PC-3 (cell line): ENCODE data around the gene TRMT10A. TPM values are rescaled to one million over a fixed set of nuclear protein-coding genes. Genes with fewer than 3 reads are reported as not detected.

Experiments
- ATAC-seq: fragments of 200-7000 bp; cut with Tn5 transposase; 2 replicates; pipeline ENCODE4 v1.9.1; 2020; ENCODE audit warnings: mild to moderate bottlenecking, moderate library complexity
- BruUV-seq: library from RNA; stranded (reverse); fragments of 400-500 nt; replicated peaks from 2 replicates; lab custom pipeline; 2021; lab: Mats Ljungman, UMichigan
- CTCF ChIA-PET: fragments of 300-600 bp; sonication (Branson Sonifier 250); formaldehyde crosslinking; loops from one replicate; lab custom pipeline; 2022; ENCODE audit warnings: antibody characterized with exemption; lab: Charles Lee
- POLR2A ChIA-PET: fragments of 300-600 bp; sonication (Branson Sonifier 250); formaldehyde crosslinking; loops from one replicate; lab custom pipeline; 2022; ENCODE audit warnings: antibody characterized with exemption; ENCODE audit not compliant: unreplicated experiment; lab: Charles Lee
- DNase-seq: peaks from one replicate; pipeline ENCODE4 v3.0.0-alpha.2; 2015
- H2AFZ ChIP-seq: fragments of 300-600 bp; sonication (generic); 2 replicates; pipeline ENCODE4 v1.6.0; 2016; ENCODE audit warnings: antibody characterized with exemption, low read length
- H3F3A ChIP-seq: fragments of 300-600 bp; sonication (generic); one replicate; pipeline ENCODE4 v1.6.0; 2017; ENCODE audit warnings: antibody characterized with exemption, low read length, control low read depth, mild to moderate bottlenecking; ENCODE audit not compliant: unreplicated experiment
- H3K27ac ChIP-seq: fragments of 300-600 bp; sonication (generic); 2 replicates; pipeline ENCODE4 v1.5.1; 2016; ENCODE audit warnings: mild to moderate bottlenecking, low read length
- H3K27me3 ChIP-seq: fragments of 300-600 bp; sonication (generic); 2 replicates; pipeline ENCODE4 v1.6.1; 2016; ENCODE audit warnings: low read length, mixed read lengths
- H3K36me3 ChIP-seq: fragments of 300-600 bp; sonication (generic); 2 replicates; pipeline ENCODE4 v1.6.1; 2016; ENCODE audit warnings: low read depth, mixed run types, low read length, mixed read lengths
- H3K4me1 ChIP-seq: fragments of 300-600 bp; sonication (generic); 2 replicates; pipeline ENCODE4 v1.5.1; 2016; ENCODE audit warnings: low read length; ENCODE audit not compliant: insufficient read depth
- H3K4me2 ChIP-seq: fragments of 300-600 bp; sonication (generic); 2 replicates; pipeline ENCODE4 v1.6.0; 2016; ENCODE audit warnings: low read length
- H3K4me3 ChIP-seq: fragments of 300-600 bp; sonication (generic); 2 replicates; pipeline ENCODE4 v1.5.1; 2016; ENCODE audit warnings: mild to moderate bottlenecking, low read length, mixed read lengths
- H3K79me2 ChIP-seq: fragments of 300-600 bp; sonication (generic); 2 replicates; pipeline ENCODE4 v1.6.1; 2017; ENCODE audit warnings: low read length, mixed read lengths
- H3K9ac ChIP-seq: fragments of 300-600 bp; sonication (generic); 2 replicates; pipeline ENCODE4 v1.6.0; 2016; ENCODE audit warnings: mild to moderate bottlenecking, low read length
- H3K9me2 ChIP-seq: fragments of 300-600 bp; sonication (generic); replicated peaks from 2 replicates; pipeline ENCODE4 v1.6.1; 2016; ENCODE audit warnings: mixed run types, low read length, mixed read lengths
- H3K9me3 ChIP-seq: fragments of 300-600 bp; sonication (generic); 2 replicates; pipeline ENCODE4 v1.6.1; 2016; ENCODE audit warnings: low read length, mixed read lengths
- H4K20me1 ChIP-seq: fragments of 300-600 bp; sonication (generic); 2 replicates; pipeline ENCODE4 v1.6.1; 2016; ENCODE audit warnings: low read length, mixed read lengths
- CTCF ChIP-seq: fragments of 300-600 bp; sonication (generic); conservative IDR thresholded peaks from 2 replicates; pipeline ENCODE4 v1.5.1; 2017; ENCODE audit warnings: antibody characterized with exemption, low read depth, mild to moderate bottlenecking, low read length
- EZH2 ChIP-seq: fragments of 300-600 bp; sonication (generic); IDR thresholded peaks from one replicate; pipeline ENCODE4 v1.6.1; 2017; ENCODE audit warnings: antibody characterized with exemption, mild to moderate bottlenecking, low read length; ENCODE audit not compliant: unreplicated experiment
- EZH2phosphoT487 ChIP-seq: fragments of 300-600 bp; sonication (generic); IDR thresholded peaks from 2 replicates; pipeline ENCODE4 v1.6.1; 2018; ENCODE audit warnings: mild to moderate bottlenecking, antibody characterized with exemption, low read length, borderline replicate concordance
- intact Hi-C: fragments of 100-400 bp; cut with micrococcal nuclease; formaldehyde crosslinking; loops from 2 replicates; pipeline ENCODE4 v1.9.0; 2023
- total RNA-seq: library from RNA; depleted of rRNA; stranded (reverse); fragments of >200 nt; gene quantifications from 2 replicates; pipeline ENCODE4 v1.2.3, GENCODE V29; 2014

The TRMT10A gene
- total RNA-seq, 1 experiment from 2014 or later: 20.3 TPM

- ChIA-PET CTCF (no interaction called here), POLR2A (no interaction called here)
- H4K20me1 ChIP-seq: no peaks in the 10 kb centered on the region
- DNase-seq: no peak
- no peak overlapping the region for H3K4me2 ChIP-seq
- no peaks in the 10 kb centered on the region for H3K27me3 ChIP-seq
- no TSS peak for BruUV-seq
- H3K4me1 ChIP-seq: no peaks in the 10 kb centered on the region
- H3K27ac ChIP-seq: no peak overlapping the region
- H3K79me2 ChIP-seq: no peaks in the 10 kb centered on the region
- no peaks in the 10 kb centered on the region for H3K36me3 ChIP-seq
- ATAC-seq: no peak
- no peaks in the 10 kb centered on the region for H3K9me2 ChIP-seq
- no peaks in the 10 kb centered on the region for H3F3A ChIP-seq
- H3K4me3 ChIP-seq: no peak overlapping the region
- no peak for TF ChIP-seq CTCF
- no peak for TF ChIP-seq EZH2
- TF ChIP-seq EZH2phosphoT487: no peak
- H3K9ac ChIP-seq: no peak overlapping the region
- intact Hi-C loops: no loop called here
- H3K9me3 ChIP-seq: no peaks in the 10 kb centered on the region
- H2AFZ ChIP-seq: no peak overlapping the region
Measured at GRCh38 chr4:99552872-99553271, 11.0 kb downstream of the TRMT10A start.

- peak overlapping the region; percentile 58 for H3K4me2 ChIP-seq
- no peaks in the 10 kb centered on the region for H3K79me2 ChIP-seq
- ATAC-seq (peak; percentile 38), DNase-seq (peak; percentile 15)
- H3K4me1 ChIP-seq: peaks cover 19% of the 10 kb centered on the region
- no peaks in the 10 kb centered on the region for H3F3A ChIP-seq
- CTCF ChIA-PET: no interaction called here
- no peaks in the 10 kb centered on the region for H4K20me1 ChIP-seq
- no peak overlapping the region for H3K9ac ChIP-seq
- no peaks in the 10 kb centered on the region for H3K36me3 ChIP-seq
- BruUV-seq: no TSS peak
- H3K27ac ChIP-seq: peak overlapping the region; percentile 42
- H2AFZ ChIP-seq: no peak overlapping the region
- H3K27me3 ChIP-seq: no peaks in the 10 kb centered on the region
- H3K4me3 ChIP-seq: no peak overlapping the region
- TF ChIP-seq EZH2phosphoT487 (no peak), CTCF (no peak), EZH2 (no peak)
- H3K9me3 ChIP-seq: no peaks in the 10 kb centered on the region
- POLR2A ChIA-PET: no interaction called here
- intact Hi-C loops: no loop called here
- no peaks in the 10 kb centered on the region for H3K9me2 ChIP-seq
Measured at GRCh38 chr4:99540277-99540939, 23.4 kb downstream of the TRMT10A start.

- Histone ChIP-seq H3K4me2 (no peak overlapping the region), H3K9me3 (no peaks in the 10 kb centered on the region), H2AFZ (no peak overlapping the region), H4K20me1 (no peaks in the 10 kb centered on the region), H3K9ac (no peak overlapping the region), H3K27me3 (no peaks in the 10 kb centered on the region), H3K4me3 (no peak overlapping the region), H3K36me3 (no peaks in the 10 kb centered on the region), H3K9me2 (no peaks in the 10 kb centered on the region), H3K27ac (no peak overlapping the region), H3K79me2 (no peaks in the 10 kb centered on the region), H3F3A (no peaks in the 10 kb centered on the region), H3K4me1 (peaks cover 19% of the 10 kb centered on the region)
- no TSS peak for BruUV-seq
- intact Hi-C loops: no loop called here
- TF ChIP-seq EZH2phosphoT487 (no peak), EZH2 (no peak), CTCF (no peak)
- ATAC-seq (no peak), DNase-seq (no peak)
- POLR2A ChIA-PET: interaction anchor here (0.6 kb wide), 1 partner anchor 27 kb away, joined by 3 read pairs; the partner anchor contains the start of gene C4orf17
- CTCF ChIA-PET: no interaction called here
Measured at GRCh38 chr4:99537674-99538073, 26.2 kb downstream of the TRMT10A start.
